ENCODE data around the gene ZBTB46.
A peak's percentile ranks its signal among the peaks of the same experiment; 100 is the strongest.

ZBTB46 gene

DNA sequence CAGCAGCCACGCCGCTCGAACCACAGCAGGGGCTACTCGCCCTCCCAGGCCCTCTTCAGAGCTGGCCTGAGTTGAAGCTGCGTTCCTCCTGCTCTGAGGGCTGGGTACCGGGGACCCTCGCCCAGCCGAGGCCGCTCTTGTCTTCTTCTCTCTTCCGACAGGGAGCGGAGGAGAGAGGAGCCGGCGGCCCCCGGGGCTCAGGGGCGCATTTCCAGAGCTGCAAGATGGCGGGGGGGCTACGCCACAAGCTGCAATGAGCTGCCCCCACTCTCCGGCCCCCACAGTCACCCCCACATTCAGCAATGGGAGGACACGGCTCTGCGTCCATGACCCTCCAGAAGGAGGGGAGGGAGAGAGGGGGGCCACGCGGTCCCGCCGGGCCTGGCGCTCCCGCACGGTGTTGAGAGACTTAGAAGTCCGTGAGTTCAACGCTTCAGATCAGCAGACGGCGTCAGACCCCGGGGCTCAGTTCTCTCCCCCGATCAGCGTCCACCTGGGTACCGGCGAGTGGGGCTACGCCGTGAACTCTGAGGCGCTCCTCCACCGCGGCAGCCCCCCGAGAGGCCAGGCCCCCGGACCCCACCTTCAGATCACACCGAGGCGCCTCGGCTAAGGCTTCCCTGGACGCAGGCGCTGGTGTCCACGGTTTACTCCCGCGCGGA lies 59.9 kb downstream of the ZBTB46 start:
- H3K79me2 ChIP-seq (ENCODE audit: control insufficient read depth, insufficient read depth, low read length, poor library complexity) = no peaks in the 10 kb centered on the region
- no peak overlapping the region for H3K27ac ChIP-seq (ENCODE audit: low read depth, low read length)
- no peak overlapping the region for H4K91ac ChIP-seq (ENCODE audit: low read depth, low read length)
- no peak overlapping the region for H3K4me3 ChIP-seq (ENCODE audit: low read depth, low read length)
- H2BK12ac ChIP-seq (ENCODE audit: low read length) = no peak overlapping the region
- no peak overlapping the region for H2BK120ac ChIP-seq (ENCODE audit: insufficient read depth, low read length, poor library complexity)
- no peak overlapping the region for H2AFZ ChIP-seq (ENCODE audit: insufficient read depth, low read length, poor library complexity)
- no peak overlapping the region for H3K4ac ChIP-seq (ENCODE audit: low read depth, low read length)
- no CpG with 5 or more reads among the region's 52 CpGs for WGBS (ENCODE audit: extremely low coverage, insufficient coverage, insufficient read length)
- H3K36me3 ChIP-seq (ENCODE audit: control insufficient read depth in 1 of 2, insufficient read depth in 2 of 2, low read length in 2 of 2) = peaks cover 22 to 28% of the 10 kb centered on the region in 2 experiments
- no peak for DNase-seq
- no peaks in the 10 kb centered on the region for H3K9me3 ChIP-seq (ENCODE audit: insufficient read depth, low read depth, low read length)
- H3K14ac ChIP-seq (ENCODE audit: low read length) = no peak overlapping the region
- H3K23ac ChIP-seq (ENCODE audit: low read length) = no peak overlapping the region
- no peak overlapping the region for H3K9ac ChIP-seq (ENCODE audit: low read length)
- H4K12ac ChIP-seq (ENCODE audit: low read depth, low read length) = no peak overlapping the region
- no peak overlapping the region for H2AK5ac ChIP-seq (ENCODE audit: low read length)
- no peaks in the 10 kb centered on the region for H3K27me3 ChIP-seq (ENCODE audit: insufficient read depth, low read length)
- H3K4me1 ChIP-seq (ENCODE audit: control insufficient read depth in 1 of 2, insufficient read depth in 2 of 2, low read length in 2 of 2) = peaks cover 4 to 5% of the 10 kb centered on the region in 2 experiments
- H3K18ac ChIP-seq (ENCODE audit: low read length) = no peak overlapping the region
- H3K79me1 ChIP-seq (ENCODE audit: low read length) = no peaks in the 10 kb centered on the region
- H4K8ac ChIP-seq (ENCODE audit: low read depth, low read length) = no peak overlapping the region
- H2BK5ac ChIP-seq (ENCODE audit: low read depth, low read length, poor library complexity) = no peak overlapping the region
- H3K4me2 ChIP-seq (ENCODE audit: low read length) = no peak overlapping the region

DNA sequence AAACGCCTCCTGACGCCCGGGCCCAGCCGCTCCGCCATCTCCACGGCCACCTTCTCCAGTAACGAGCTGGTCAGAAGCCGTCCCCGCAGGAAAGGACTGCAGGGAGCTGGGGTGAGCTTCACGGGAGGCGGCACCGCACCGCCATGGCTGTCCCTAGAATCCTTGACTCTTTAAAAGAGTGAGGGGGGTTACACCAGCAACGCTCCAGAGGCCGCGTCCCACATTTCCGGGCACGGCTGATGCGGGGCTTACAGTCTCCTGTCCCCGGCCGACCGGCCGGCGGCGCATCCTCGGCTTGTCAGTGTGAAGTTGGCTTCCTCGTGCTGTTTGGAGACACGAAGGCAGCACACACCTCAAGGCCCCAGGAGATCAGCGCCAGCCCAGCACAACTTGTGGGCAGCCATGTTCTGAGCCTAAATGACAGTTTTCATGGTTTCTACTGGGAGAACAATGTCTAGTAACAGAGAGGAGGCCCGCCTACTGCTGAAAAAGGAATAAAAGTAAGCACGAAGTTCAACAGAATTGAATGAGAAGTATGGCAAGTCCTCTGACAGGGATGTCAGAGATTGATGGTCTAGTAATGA lies 61.1 kb downstream of the ZBTB46 start:
- Histone ChIP-seq H4K91ac (ENCODE audit: low read depth, low read length) (no peak overlapping the region), H2BK5ac (ENCODE audit: low read depth, low read length, poor library complexity) (no peak overlapping the region), H3K4me3 (ENCODE audit: low read depth, low read length) (no peak overlapping the region), H3K18ac (ENCODE audit: low read length) (no peak overlapping the region), H3K23ac (ENCODE audit: low read length) (no peak overlapping the region), H3K36me3 (ENCODE audit: control insufficient read depth in 1 of 2, insufficient read depth in 2 of 2, low read length in 2 of 2) (peaks cover 25 to 31% of the 10 kb centered on the region in 2 experiments), H3K4me2 (ENCODE audit: low read length) (no peak overlapping the region), H3K9ac (ENCODE audit: low read length) (no peak overlapping the region), H2BK120ac (ENCODE audit: insufficient read depth, low read length, poor library complexity) (no peak overlapping the region), H2AFZ (ENCODE audit: insufficient read depth, low read length, poor library complexity) (no peak overlapping the region), H3K9me3 (ENCODE audit: insufficient read depth, low read depth, low read length) (no peaks in the 10 kb centered on the region), H2BK12ac (ENCODE audit: low read length) (no peak overlapping the region), H3K14ac (ENCODE audit: low read length) (no peak overlapping the region), H3K4ac (ENCODE audit: low read depth, low read length) (no peak overlapping the region), H2AK5ac (ENCODE audit: low read length) (no peak overlapping the region), H4K8ac (ENCODE audit: low read depth, low read length) (no peak overlapping the region), H3K79me2 (ENCODE audit: control insufficient read depth, insufficient read depth, low read length, poor library complexity) (no peaks in the 10 kb centered on the region), H3K27ac (ENCODE audit: low read depth, low read length) (no peak overlapping the region), H4K12ac (ENCODE audit: low read depth, low read length) (no peak overlapping the region), H3K27me3 (ENCODE audit: insufficient read depth, low read length) (no peaks in the 10 kb centered on the region), H3K4me1 (ENCODE audit: control insufficient read depth in 1 of 2, insufficient read depth in 2 of 2, low read length in 2 of 2) (peaks cover 0 to 2% of the 10 kb centered on the region in 2 experiments), H3K79me1 (ENCODE audit: low read length) (no peaks in the 10 kb centered on the region)
- WGBS (ENCODE audit: extremely low coverage, insufficient coverage, insufficient read length) = no CpG with 5 or more reads among the region's 31 CpGs
- no peak for DNase-seq

DNA sequence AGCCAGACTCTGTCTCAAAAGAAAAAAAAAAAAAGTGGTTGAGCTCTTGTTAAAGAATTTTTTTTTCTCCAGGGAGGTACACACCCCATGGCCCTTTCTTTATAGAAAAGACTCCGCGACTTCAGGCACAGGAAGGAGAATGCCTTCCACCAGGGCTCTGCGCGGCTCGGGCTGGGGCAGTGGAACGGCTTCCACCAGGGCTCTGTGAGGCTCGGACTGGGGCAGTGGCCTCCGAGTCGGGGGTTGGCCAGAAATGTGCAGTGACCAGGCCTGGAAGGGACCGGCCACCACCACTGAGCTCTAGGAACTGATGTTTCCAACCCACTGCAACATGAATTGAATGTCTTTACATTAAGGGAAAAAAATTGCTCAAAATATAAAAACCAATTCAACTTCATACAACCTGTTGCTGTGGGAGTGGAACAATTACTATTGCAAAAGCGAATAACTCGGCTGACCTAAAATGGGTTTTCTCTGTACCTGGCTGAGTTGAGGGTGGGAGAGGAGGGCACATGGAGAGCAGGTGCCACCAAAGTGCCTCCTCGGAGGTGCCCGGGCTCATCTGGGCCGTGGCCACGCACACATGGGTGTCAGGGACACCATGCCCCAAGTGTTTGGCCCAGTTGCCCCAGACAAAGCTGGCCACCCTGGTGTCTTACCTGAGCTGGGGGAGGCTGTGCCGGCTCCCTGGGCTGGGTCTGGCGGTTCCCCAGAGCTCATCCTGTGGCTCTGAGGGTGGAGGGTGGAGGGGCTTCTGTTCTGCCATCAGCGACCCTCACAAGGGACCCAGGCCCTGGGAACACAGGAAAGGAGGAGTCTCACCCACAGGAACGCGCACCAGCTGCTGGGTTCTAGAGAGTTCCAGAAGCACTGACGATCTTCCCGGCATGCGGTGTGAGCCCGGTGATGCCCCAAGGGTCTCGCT lies 62.2 kb downstream of the ZBTB46 start:
- no CpG with 5 or more reads among the region's 26 CpGs for WGBS (ENCODE audit: extremely low coverage, insufficient coverage, insufficient read length)
- Histone ChIP-seq H3K9me3 (ENCODE audit: insufficient read depth, low read depth, low read length) (no peaks in the 10 kb centered on the region), H2BK120ac (ENCODE audit: insufficient read depth, low read length, poor library complexity) (no peak overlapping the region)

DNA sequence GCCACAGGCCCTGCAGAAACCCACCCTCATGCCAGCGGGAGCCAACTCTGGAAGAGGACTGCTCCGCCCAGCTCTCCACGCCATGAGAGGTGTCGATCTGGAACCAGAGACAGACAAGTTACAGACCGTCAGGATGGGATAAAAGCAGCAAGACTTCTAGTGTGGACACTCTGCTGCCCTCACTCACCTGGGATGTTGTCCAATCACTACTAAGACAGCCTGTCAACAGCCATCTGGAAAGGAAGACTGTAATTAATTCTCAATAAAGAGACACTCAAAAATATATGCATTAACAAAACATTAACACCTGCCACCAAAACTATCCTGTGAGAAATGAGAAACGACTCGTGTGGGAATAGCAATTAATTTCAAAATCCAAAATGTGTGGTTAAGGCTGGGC lies 63.2 kb downstream of the ZBTB46 start:
- H3K4ac ChIP-seq (ENCODE audit: low read depth, low read length) = no peak overlapping the region
- no peak overlapping the region for H4K12ac ChIP-seq (ENCODE audit: low read depth, low read length)
- H3K36me3 ChIP-seq (ENCODE audit: control insufficient read depth in 1 of 2, insufficient read depth in 2 of 2, low read length in 2 of 2) = peaks cover 28 to 36% of the 10 kb centered on the region in 2 experiments
- H3K4me3 ChIP-seq (ENCODE audit: low read depth, low read length) = no peak overlapping the region
- no peak overlapping the region for H2BK12ac ChIP-seq (ENCODE audit: low read length)
- H3K9me3 ChIP-seq (ENCODE audit: insufficient read depth, low read depth, low read length) = peaks cover 2% of the 10 kb centered on the region
- no peak overlapping the region for H3K4me2 ChIP-seq (ENCODE audit: low read length)
- H3K4me1 ChIP-seq (ENCODE audit: control insufficient read depth in 1 of 2, insufficient read depth in 2 of 2, low read length in 2 of 2) = no peaks in the 10 kb centered on the region
- H3K27me3 ChIP-seq (ENCODE audit: insufficient read depth, low read length) = no peaks in the 10 kb centered on the region
- H2BK5ac ChIP-seq (ENCODE audit: low read depth, low read length, poor library complexity) = no peak overlapping the region
- no peak overlapping the region for H3K14ac ChIP-seq (ENCODE audit: low read length)
- WGBS (ENCODE audit: extremely low coverage, insufficient coverage, insufficient read length) = no CpG with 5 or more reads among the region's 7 CpGs
- no peak overlapping the region for H3K23ac ChIP-seq (ENCODE audit: low read length)
- H3K9ac ChIP-seq (ENCODE audit: low read length) = no peak overlapping the region
- no peak for DNase-seq
- H3K79me1 ChIP-seq (ENCODE audit: low read length) = no peaks in the 10 kb centered on the region
- no peak overlapping the region for H4K8ac ChIP-seq (ENCODE audit: low read depth, low read length)
- no peak overlapping the region for H2BK120ac ChIP-seq (ENCODE audit: insufficient read depth, low read length, poor library complexity)
- no peak overlapping the region for H3K18ac ChIP-seq (ENCODE audit: low read length)
- H2AFZ ChIP-seq (ENCODE audit: insufficient read depth, low read length, poor library complexity) = no peak overlapping the region
- H3K27ac ChIP-seq (ENCODE audit: low read depth, low read length) = no peak overlapping the region
- H4K91ac ChIP-seq (ENCODE audit: low read depth, low read length) = no peak overlapping the region
- no peak overlapping the region for H2AK5ac ChIP-seq (ENCODE audit: low read length)
- no peaks in the 10 kb centered on the region for H3K79me2 ChIP-seq (ENCODE audit: control insufficient read depth, insufficient read depth, low read length, poor library complexity)

More for the DNA sequence above, 62.2 kb downstream of the ZBTB46 start:
- DNase-seq = no peak
- Histone ChIP-seq H4K12ac (ENCODE audit: low read depth, low read length) (no peak overlapping the region), H3K27ac (ENCODE audit: low read depth, low read length) (no peak overlapping the region), H3K27me3 (ENCODE audit: insufficient read depth, low read length) (no peaks in the 10 kb centered on the region), H3K79me2 (ENCODE audit: control insufficient read depth, insufficient read depth, low read length, poor library complexity) (no peaks in the 10 kb centered on the region), H2BK12ac (ENCODE audit: low read length) (no peak overlapping the region), H3K36me3 (ENCODE audit: control insufficient read depth in 1 of 2, insufficient read depth in 2 of 2, low read length in 2 of 2) (peaks cover 25 to 33% of the 10 kb centered on the region in 2 experiments), H3K18ac (ENCODE audit: low read length) (no peak overlapping the region), H3K4ac (ENCODE audit: low read depth, low read length) (no peak overlapping the region), H3K9ac (ENCODE audit: low read length) (no peak overlapping the region), H2AFZ (ENCODE audit: insufficient read depth, low read length, poor library complexity) (no peak overlapping the region), H3K4me3 (ENCODE audit: low read depth, low read length) (peak overlapping the region; percentile 39), H2AK5ac (ENCODE audit: low read length) (no peak overlapping the region), H3K4me2 (ENCODE audit: low read length) (no peak overlapping the region), H3K23ac (ENCODE audit: low read length) (no peak overlapping the region), H4K8ac (ENCODE audit: low read depth, low read length) (no peak overlapping the region), H2BK5ac (ENCODE audit: low read depth, low read length, poor library complexity) (no peak overlapping the region), H3K79me1 (ENCODE audit: low read length) (no peaks in the 10 kb centered on the region), H3K14ac (ENCODE audit: low read length) (no peak overlapping the region), H4K91ac (ENCODE audit: low read depth, low read length) (no peak overlapping the region), H3K4me1 (ENCODE audit: control insufficient read depth in 1 of 2, insufficient read depth in 2 of 2, low read length in 2 of 2) (peaks cover 0 to 2% of the 10 kb centered on the region in 2 experiments)

All from trophoblast cell (in vitro differentiated cells and primary cell).